IMR-90 (cell line): ENCODE results near the gene HS2ST1. TPM values are rescaled to one million over a fixed set of nuclear protein-coding genes. Genes with fewer than 3 reads are reported as not detected.

Experiments used
- ATAC-seq: fragments of 200-7000 bp; cut with Tn5 transposase; 2 replicates; pipeline ENCODE4 v1.9.1; 2020; ENCODE audit warnings: low read depth, mild to moderate bottlenecking, moderate library complexity
- BruUV-seq: library from RNA; stranded (reverse); fragments of 400-500 nt; replicated peaks from 2 replicates; lab custom pipeline; 2021; lab: Mats Ljungman, UMichigan
- CTCF ChIA-PET: fragments of 300-600 bp; formaldehyde crosslinking; extraction: SDS; loops from one replicate; lab custom pipeline; 2021; ENCODE audit warnings: antibody characterized with exemption; lab: Yijun Ruan, JAX
- POLR2A ChIA-PET: fragments of 300-600 bp; sonication (Branson Sonifier 250); formaldehyde crosslinking; loops from one replicate; lab custom pipeline; 2022; ENCODE audit warnings: antibody characterized with exemption; ENCODE audit not compliant: unreplicated experiment; lab: Charles Lee
- DNase-seq: peaks from one replicate; pipeline ENCODE4 v3.0.0; 2013
- H2AFZ ChIP-seq: replicated peaks from 2 replicates; pipeline ENCODE3; 2013; ENCODE audit warnings: low read length, mild to moderate bottlenecking; ENCODE audit not compliant: poor library complexity
- H2AK5ac ChIP-seq: 2 replicates; pipeline ENCODE4 v1.6.1; 2013; ENCODE audit warnings: low read depth, low read length, inconsistent platforms
- H2AK9ac ChIP-seq: replicated peaks from 2 replicates; pipeline ENCODE3; 2013; ENCODE audit warnings: mild to moderate bottlenecking, low read depth, low read length, moderate library complexity; ENCODE audit not compliant: poor library complexity
- H2BK120ac ChIP-seq: 2 replicates; pipeline ENCODE4 v1.6.1; 2013; ENCODE audit warnings: low read depth, low read length, inconsistent platforms
- H2BK15ac ChIP-seq: 3 replicates; pipeline ENCODE4 v1.6.1; 2013; ENCODE audit warnings: low read depth, low read length, inconsistent platforms
- H2BK20ac ChIP-seq: 2 replicates; pipeline ENCODE4 v1.6.1; 2013; ENCODE audit warnings: low read depth, mild to moderate bottlenecking, inconsistent platforms, low read length, moderate library complexity
- H2BK5ac ChIP-seq: 2 replicates; pipeline ENCODE4 v1.6.1; 2013; ENCODE audit warnings: mild to moderate bottlenecking, low read depth, low read length, inconsistent platforms; ENCODE audit not compliant: poor library complexity, severe bottlenecking
- H3K14ac ChIP-seq: replicated peaks from 2 replicates; pipeline ENCODE4 v1.6.1; 2013; ENCODE audit warnings: low read depth, low read length, inconsistent platforms
- H3K18ac ChIP-seq: 2 replicates; pipeline ENCODE4 v1.6.1; 2013; ENCODE audit warnings: low read depth, low read length, control low read depth
- H3K23ac ChIP-seq: 2 replicates; pipeline ENCODE4 v1.6.1; 2013; ENCODE audit warnings: low read depth, low read length, inconsistent platforms
- H3K27ac ChIP-seq: 2 replicates; pipeline ENCODE4 v1.5.1; 2013; ENCODE audit warnings: mild to moderate bottlenecking, control low read depth, low read length; ENCODE audit not compliant: insufficient read depth
- H3K27me3 ChIP-seq: 2 replicates; pipeline ENCODE4 v1.6.1; 2013; ENCODE audit warnings: low read length; ENCODE audit not compliant: control insufficient read depth, insufficient read depth
- H3K36me3 ChIP-seq: 2 replicates; pipeline ENCODE4 v1.6.1; 2013; ENCODE audit warnings: low read length, mixed read lengths; ENCODE audit not compliant: control insufficient read depth, insufficient read depth
- H3K4ac ChIP-seq: 2 replicates; pipeline ENCODE4 v1.6.1; 2013; ENCODE audit warnings: low read depth, low read length, inconsistent platforms
- H3K4me1 ChIP-seq: 2 replicates; pipeline ENCODE4 v1.6.1; 2013; ENCODE audit warnings: low read length, mixed read lengths; ENCODE audit not compliant: control insufficient read depth, insufficient read depth
- H3K4me2 ChIP-seq: 2 replicates; pipeline ENCODE4 v1.6.1; 2013; ENCODE audit warnings: low read depth, mild to moderate bottlenecking, control low read depth, low read length, moderate library complexity
- H3K4me3 ChIP-seq: 2 replicates; pipeline ENCODE4 v1.5.1; 2013; ENCODE audit warnings: low read depth, mild to moderate bottlenecking, control low read depth, low read length, moderate library complexity; ENCODE audit not compliant: insufficient read depth
- H3K56ac ChIP-seq: 2 replicates; pipeline ENCODE4 v1.6.1; 2013; ENCODE audit warnings: low read length, inconsistent platforms; ENCODE audit not compliant: insufficient read depth; ENCODE audit errors: extremely low read depth
- H3K79me1 ChIP-seq, 2 experiments: 2 replicates each; pipeline ENCODE4 v1.6.1; 2013; ENCODE audit warnings: low read length in 2 of 2, inconsistent platforms in 1 of 2, low read depth in 1 of 2
- H3K9ac ChIP-seq: 2 replicates; pipeline ENCODE4 v1.6.1; 2013; ENCODE audit warnings: low read depth, low read length, control low read depth
- H3K9me1 ChIP-seq: 2 replicates; pipeline ENCODE4 v1.6.1; 2013; ENCODE audit warnings: low read length, inconsistent platforms; ENCODE audit not compliant: insufficient read depth
- H3K9me3 ChIP-seq: 2 replicates; pipeline ENCODE4 v1.6.1; 2013; ENCODE audit warnings: low read length; ENCODE audit not compliant: control insufficient read depth, insufficient read depth
- H4K20me1 ChIP-seq: 2 replicates; pipeline ENCODE4 v1.6.1; 2013; ENCODE audit warnings: low read length, inconsistent platforms; ENCODE audit not compliant: insufficient read depth
- H4K5ac ChIP-seq: 2 replicates; pipeline ENCODE4 v1.6.1; 2013; ENCODE audit warnings: mild to moderate bottlenecking, low read depth, low read length, control low read depth
- H4K8ac ChIP-seq, 2 experiments: 2 replicates each; pipeline ENCODE4 v1.6.1; 2013; ENCODE audit warnings: low read depth in 2 of 2, low read length in 2 of 2, control low read depth in 1 of 2, inconsistent platforms in 1 of 2
- H4K91ac ChIP-seq: 2 replicates; pipeline ENCODE4 v1.6.1; 2013; ENCODE audit warnings: low read depth, low read length, inconsistent platforms; ENCODE audit not compliant: insufficient read depth
- CEBPB ChIP-seq: IDR thresholded peaks from 2 replicates; pipeline ENCODE4 v1.6.1; 2012; ENCODE audit warnings: low read depth, low read length, improper control_type of control experiment
- CHD1 ChIP-seq: IDR thresholded peaks from 2 replicates; pipeline ENCODE4 v1.6.1; 2012; ENCODE audit warnings: low read depth, low read length, improper control_type of control experiment
- CTCF ChIP-seq: conservative IDR thresholded peaks from 2 replicates; pipeline ENCODE4 v1.5.1; 2012; ENCODE audit warnings: mild to moderate bottlenecking, low read depth, low read length, improper control_type of control experiment
- MAFK ChIP-seq: IDR thresholded peaks from 2 replicates; pipeline ENCODE4 v1.6.1; 2012; ENCODE audit warnings: low read depth, low read length, improper control_type of control experiment
- MAZ ChIP-seq: IDR thresholded peaks from 2 replicates; pipeline ENCODE4 v1.6.1; 2012; ENCODE audit warnings: low read depth, mild to moderate bottlenecking, low read length, improper control_type of control experiment, moderate library complexity, borderline replicate concordance
- NFE2L2 ChIP-seq: fragments of 150-350 bp; IDR thresholded peaks from 2 replicates; pipeline ENCODE4 v1.6.1; 2016; ENCODE audit warnings: low read depth, mild to moderate bottlenecking, low read length
- RAD21 ChIP-seq: IDR thresholded peaks from 2 replicates; pipeline ENCODE4 v1.6.1; 2012; ENCODE audit warnings: low read length, improper control_type of control experiment
- RCOR1 ChIP-seq: IDR thresholded peaks from 2 replicates; pipeline ENCODE4 v1.6.1; 2012; ENCODE audit warnings: mild to moderate bottlenecking, low read length, improper control_type of control experiment; ENCODE audit not compliant: insufficient replicate concordance
- RFX5 ChIP-seq: IDR thresholded peaks from 2 replicates; pipeline ENCODE4 v1.8.0; 2012; ENCODE audit warnings: low read depth, mild to moderate bottlenecking, low read length, moderate library complexity
- SMC3 ChIP-seq: fragments of 150-350 bp; IDR thresholded peaks from 2 replicates; pipeline ENCODE4 v1.6.1; 2016; ENCODE audit warnings: low read depth, mild to moderate bottlenecking, antibody characterized with exemption, low read length, moderate library complexity
- USF2 ChIP-seq: fragments of 150-350 bp; IDR thresholded peaks from 2 replicates; pipeline ENCODE4 v1.6.1; 2017; ENCODE audit warnings: mild to moderate bottlenecking, antibody characterized with exemption, low read length, low read depth
- WGBS, 2 experiments: methylation state at CpG; one replicate each; pipeline versions ENCODE4 v1.1.5 to v1.1.7; 2013; ENCODE audit warnings: missing lambda C conversion rate in 2 of 2; ENCODE audit not compliant: insufficient read length in 1 of 2; ENCODE audit errors: extremely low coverage in 2 of 2; 5-methylcytosine and 5-hydroxymethylcytosine counted together
- dilution Hi-C: fragments of 300-500 bp; cut with HindIII; formaldehyde crosslinking; loops from one replicate; pipeline ENCODE4 v1.14.3; 2018; ENCODE audit warnings: low sequenced_read_pairs; ENCODE audit not compliant: unreplicated experiment
- in situ Hi-C: fragments of 300-500 bp; cut with MboI; formaldehyde crosslinking; loops from 3 replicates; pipeline ENCODE4 v1.14.3; 2019; ENCODE audit warnings: low sequenced_read_pairs, inconsistent platforms, mixed read lengths
- intact Hi-C: fragments of 100-400 bp; cut with micrococcal nuclease; formaldehyde crosslinking; loops from 2 replicates; pipeline ENCODE4 v1.10.0; 2022
- polyA plus RNA-seq, 3 experiments: library from polyadenylated mRNA; depleted of rRNA; stranded (reverse); fragments of >200 nt; gene quantifications; 2 replicates each; pipeline ENCODE4 v1.2.3, GENCODE V29; 2012; ENCODE audit warnings: low replicate concordance in 1 of 3
- total RNA-seq: library from RNA; depleted of rRNA; stranded (reverse); fragments of >200 nt; gene quantifications from 2 replicates; pipeline ENCODE4 v1.2.3, GENCODE V29; 2012
- TF ChIP-seq, protein P1 (sequence below): fragments of 150-350 bp; IDR thresholded peaks from 2 replicates; pipeline ENCODE4 v1.6.1; 2016; ENCODE audit warnings: low read depth, mild to moderate bottlenecking, low read length, moderate library complexity, borderline replicate concordance

HS2ST1 gene
- total and polyA plus RNA-seq, 2 of the 4 experiments (the other 2 are of a cell fraction) = 7.8 to 13.1 TPM

- Histone ChIP-seq H3K4me2 (no peak overlapping the region), H4K8ac (no peak overlapping the region), H2BK20ac (no peak overlapping the region), H3K4ac (no peak overlapping the region), H3K9me3 (no peaks in the 10 kb centered on the region), H3K14ac (no peak overlapping the region), H3K23ac (no peak overlapping the region), H4K91ac (no peak overlapping the region), H2AK9ac (no peak overlapping the region), H3K4me1 (no peaks in the 10 kb centered on the region), H3K36me3 (no peaks in the 10 kb centered on the region), H2BK5ac (no peak overlapping the region), H3K27ac (no peak overlapping the region), H2AK5ac (no peak overlapping the region), H3K27me3 (no peaks in the 10 kb centered on the region), H3K18ac (no peak overlapping the region), H2AFZ (no peak overlapping the region), H3K56ac (no peak overlapping the region), H4K5ac (no peak overlapping the region), H2BK120ac (no peak overlapping the region), H3K79me1 (no peaks in the 10 kb centered on the region; a peak in 1 of 4 replicates), H2BK15ac (no peak overlapping the region), H3K9me1 (no peaks in the 10 kb centered on the region), H4K20me1 (no peaks in the 10 kb centered on the region), H3K4me3 (no peak overlapping the region), H3K9ac (no peak overlapping the region)
- ATAC-seq (no peak), DNase-seq (no peak)
- in situ Hi-C loops = no loop called here
- ChIA-PET POLR2A (no interaction called here), CTCF (no interaction called here)
- 100% methylated on average over 2 of the region's 6 CpGs; no CpG with 5 or more reads in 1 of the 2 experiments for WGBS, 2 experiments
- no peak for TF ChIP-seq NFE2L2
- TF ChIP-seq RAD21 = no peak
- no peak for TF ChIP-seq SMC3
- TF ChIP-seq, protein P1, sequence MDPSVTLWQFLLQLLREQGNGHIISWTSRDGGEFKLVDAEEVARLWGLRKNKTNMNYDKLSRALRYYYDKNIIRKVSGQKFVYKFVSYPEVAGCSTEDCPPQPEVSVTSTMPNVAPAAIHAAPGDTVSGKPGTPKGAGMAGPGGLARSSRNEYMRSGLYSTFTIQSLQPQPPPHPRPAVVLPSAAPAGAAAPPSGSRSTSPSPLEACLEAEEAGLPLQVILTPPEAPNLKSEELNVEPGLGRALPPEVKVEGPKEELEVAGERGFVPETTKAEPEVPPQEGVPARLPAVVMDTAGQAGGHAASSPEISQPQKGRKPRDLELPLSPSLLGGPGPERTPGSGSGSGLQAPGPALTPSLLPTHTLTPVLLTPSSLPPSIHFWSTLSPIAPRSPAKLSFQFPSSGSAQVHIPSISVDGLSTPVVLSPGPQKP = no peak
- no peak for TF ChIP-seq RCOR1
- TF ChIP-seq CHD1 = no peak
- TF ChIP-seq CTCF = no peak
- no peak for TF ChIP-seq RFX5
- no peak for TF ChIP-seq MAZ
- no peak for TF ChIP-seq MAFK
- no peak for TF ChIP-seq CEBPB
- no peak for TF ChIP-seq USF2
- intact Hi-C loops = no loop called here
- dilution Hi-C loops = no loop called here
- no TSS peak for BruUV-seq
Measured at GRCh38 chr1:86991549-86992186, 77.2 kb downstream of the HS2ST1 start.
